ENCODE results near the gene DIO1.

The DIO1 gene

GRCh38 chr1:53945183-53945432 is 51.1 kb downstream of the DIO1 start:
- Mint-ChIP-seq H3K9me3 (peaks cover 2% of the 10 kb centered on the region), H3K36me3 (ENCODE audit: low read depth) (peaks cover 24% of the 10 kb centered on the region), H3K4me3 (peak overlapping the region; percentile 90), H3K27ac (peak overlapping the region; percentile 93), H3K4me1 (peaks cover 62% of the 10 kb centered on the region), H3K27me3 (ENCODE audit: low read depth, poor library complexity) (no peaks in the 10 kb centered on the region)
- no peak for TF ChIP-seq CTCF (IDR thresholded peaks at IDR 0.05)
- no peak for DNase-seq

GRCh38 chr1:53945433-53946251 is 51.7 kb downstream of the DIO1 start, which contains the start of gene IFT25:
TSS of gene IFT25 (minus strand) at chr1:53945699. CDS start at chr1:53940082, 5,617 bp downstream.
- H3K27ac Mint-ChIP-seq, result peak within 1 kb of the TSS; percentile 93
- H3K27me3 Mint-ChIP-seq (ENCODE audit: low read depth, poor library complexity), result no peaks in the 10 kb centered on the region
- peak; percentile 99 for DNase-seq
- H3K9me3 Mint-ChIP-seq, result no peaks in the 10 kb centered on the region
- peak within 1 kb of the TSS; percentile 94 for H3K4me3 Mint-ChIP-seq
- no peak for TF ChIP-seq CTCF (IDR thresholded peaks at IDR 0.05)
- peaks cover 62% of the 10 kb centered on the region for H3K4me1 Mint-ChIP-seq
- H3K36me3 Mint-ChIP-seq (ENCODE audit: low read depth), result peaks cover 21% of the 10 kb centered on the region

GRCh38 chr1:53946252-53947171 is 52.5 kb downstream of the DIO1 start, which contains the start of gene LRRC42:
TSS of gene LRRC42 (plus strand) at chr1:53946350. CDS start at chr1:53952000, 5,650 bp downstream.
- H3K9me3 Mint-ChIP-seq, result no peaks in the 10 kb centered on the region
- peak within 1 kb of the TSS; percentile 93 for H3K27ac Mint-ChIP-seq
- no peak for TF ChIP-seq CTCF (IDR thresholded peaks at IDR 0.05)
- H3K27me3 Mint-ChIP-seq (ENCODE audit: low read depth, poor library complexity), result no peaks in the 10 kb centered on the region
- H3K36me3 Mint-ChIP-seq (ENCODE audit: low read depth), result peaks cover 21% of the 10 kb centered on the region
- DNase-seq, result no peak
- peaks cover 70% of the 10 kb centered on the region for H3K4me1 Mint-ChIP-seq
- H3K4me3 Mint-ChIP-seq, result peak within 1 kb of the TSS; percentile 94

GRCh38 chr1:53947172-53947907 is 53.4 kb downstream of the DIO1 start:
- Mint-ChIP-seq H3K9me3 (no peaks in the 10 kb centered on the region), H3K27me3 (ENCODE audit: low read depth, poor library complexity) (no peaks in the 10 kb centered on the region), H3K27ac (peak overlapping the region; percentile 93)

GRCh38 chr1:53948291-53948690 is 54.3 kb downstream of the DIO1 start:
- TF ChIP-seq CTCF (IDR thresholded peaks at IDR 0.05), result no peak
- Mint-ChIP-seq H3K4me3 (peak overlapping the region; percentile 94), H3K36me3 (ENCODE audit: low read depth) (peaks cover 22% of the 10 kb centered on the region), H3K4me1 (peaks cover 67% of the 10 kb centered on the region), H3K9me3 (no peaks in the 10 kb centered on the region), H3K27me3 (ENCODE audit: low read depth, poor library complexity) (no peaks in the 10 kb centered on the region), H3K27ac (peak overlapping the region; percentile 33)
- no peak for DNase-seq

More at GRCh38 chr1:53947172-53947907, 53.4 kb downstream of the DIO1 start:
- peaks cover 74% of the 10 kb centered on the region for H3K4me1 Mint-ChIP-seq
- H3K4me3 Mint-ChIP-seq, result peak overlapping the region; percentile 94
- no peak for TF ChIP-seq CTCF (IDR thresholded peaks at IDR 0.05)
- DNase-seq, result no peak
- H3K36me3 Mint-ChIP-seq (ENCODE audit: low read depth), result peaks cover 22% of the 10 kb centered on the region
